RWPE1 (cell line): ENCODE data around the gene TPST2.

ENCODE experiments used
- CTCF ChIA-PET: fragments of 350-600 bp; sonication (Branson Sonifier 250); formaldehyde crosslinking; extraction: SDS; loops from one replicate; lab custom pipeline; 2021; lab: Yijun Ruan, JAX
- POLR2A ChIA-PET: fragments of 400-600 bp; formaldehyde crosslinking; extraction: SDS; loops from one replicate; lab custom pipeline; 2020; ENCODE audit warnings: antibody characterized with exemption; ENCODE audit not compliant: low non-redundant PET; lab: Yijun Ruan, JAX
- DNase-seq: peaks from one replicate; pipeline ENCODE4 v3.0.0; 2012; ENCODE audit warnings: low spot score
- H3K27ac ChIP-seq: fragments of 450-650 bp; 2 replicates; pipeline ENCODE4 v1.5.1; 2017
- TF ChIP-seq, protein P1 (sequence below): fragments of 450-650 bp; conservative IDR thresholded peaks from 2 replicates; pipeline ENCODE4 v1.5.1; 2017; ENCODE audit warnings: low read depth, mild to moderate bottlenecking

TPST2 gene

DNA sequence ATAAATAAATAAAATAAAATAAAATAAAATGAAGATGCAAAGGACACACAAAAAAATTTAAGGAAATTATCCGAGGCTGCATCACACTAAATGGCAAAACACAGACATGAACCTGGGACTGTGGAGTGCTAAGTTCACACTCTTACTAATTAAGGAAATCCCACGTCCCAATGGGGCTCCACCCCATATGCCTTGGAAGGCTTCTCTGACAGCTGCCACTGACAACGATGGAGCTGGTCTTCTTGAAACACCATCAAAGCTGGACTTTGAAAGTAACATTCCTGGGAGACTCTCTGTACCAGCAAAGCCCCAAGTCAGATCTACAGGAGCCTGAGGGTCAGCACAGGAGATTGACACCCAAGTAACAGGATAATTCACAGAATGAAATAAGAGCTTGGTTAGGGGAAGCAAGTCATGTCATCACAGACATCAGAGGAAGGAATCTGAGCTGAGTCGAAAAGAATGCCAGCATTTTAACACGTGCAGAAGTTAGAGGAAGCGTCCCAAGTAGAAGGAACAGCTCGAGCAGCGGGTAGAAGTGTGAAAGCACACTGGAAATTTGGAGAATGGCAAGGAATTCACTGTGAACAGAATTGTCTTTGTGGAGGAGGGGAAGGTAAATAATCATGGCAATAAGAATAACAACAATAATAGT lies 13.8 kb downstream of the TPST2 start:
- CTCF ChIA-PET, result interaction anchor here (0.7 kb wide), 1 partner anchor 90 kb away, joined by 5 read pairs; no protein-coding TSS in a partner anchor
- POLR2A ChIA-PET, result no interaction called here
- no peak overlapping the region for H3K27ac ChIP-seq
- TF ChIP-seq, protein P1, sequence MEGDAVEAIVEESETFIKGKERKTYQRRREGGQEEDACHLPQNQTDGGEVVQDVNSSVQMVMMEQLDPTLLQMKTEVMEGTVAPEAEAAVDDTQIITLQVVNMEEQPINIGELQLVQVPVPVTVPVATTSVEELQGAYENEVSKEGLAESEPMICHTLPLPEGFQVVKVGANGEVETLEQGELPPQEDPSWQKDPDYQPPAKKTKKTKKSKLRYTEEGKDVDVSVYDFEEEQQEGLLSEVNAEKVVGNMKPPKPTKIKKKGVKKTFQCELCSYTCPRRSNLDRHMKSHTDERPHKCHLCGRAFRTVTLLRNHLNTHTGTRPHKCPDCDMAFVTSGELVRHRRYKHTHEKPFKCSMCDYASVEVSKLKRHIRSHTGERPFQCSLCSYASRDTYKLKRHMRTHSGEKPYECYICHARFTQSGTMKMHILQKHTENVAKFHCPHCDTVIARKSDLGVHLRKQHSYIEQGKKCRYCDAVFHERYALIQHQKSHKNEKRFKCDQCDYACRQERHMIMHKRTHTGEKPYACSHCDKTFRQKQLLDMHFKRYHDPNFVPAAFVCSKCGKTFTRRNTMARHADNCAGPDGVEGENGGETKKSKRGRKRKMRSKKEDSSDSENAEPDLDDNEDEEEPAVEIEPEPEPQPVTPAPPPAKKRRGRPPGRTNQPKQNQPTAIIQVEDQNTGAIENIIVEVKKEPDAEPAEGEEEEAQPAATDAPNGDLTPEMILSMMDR, result no peak
- DNase-seq, result no peak

DNA sequence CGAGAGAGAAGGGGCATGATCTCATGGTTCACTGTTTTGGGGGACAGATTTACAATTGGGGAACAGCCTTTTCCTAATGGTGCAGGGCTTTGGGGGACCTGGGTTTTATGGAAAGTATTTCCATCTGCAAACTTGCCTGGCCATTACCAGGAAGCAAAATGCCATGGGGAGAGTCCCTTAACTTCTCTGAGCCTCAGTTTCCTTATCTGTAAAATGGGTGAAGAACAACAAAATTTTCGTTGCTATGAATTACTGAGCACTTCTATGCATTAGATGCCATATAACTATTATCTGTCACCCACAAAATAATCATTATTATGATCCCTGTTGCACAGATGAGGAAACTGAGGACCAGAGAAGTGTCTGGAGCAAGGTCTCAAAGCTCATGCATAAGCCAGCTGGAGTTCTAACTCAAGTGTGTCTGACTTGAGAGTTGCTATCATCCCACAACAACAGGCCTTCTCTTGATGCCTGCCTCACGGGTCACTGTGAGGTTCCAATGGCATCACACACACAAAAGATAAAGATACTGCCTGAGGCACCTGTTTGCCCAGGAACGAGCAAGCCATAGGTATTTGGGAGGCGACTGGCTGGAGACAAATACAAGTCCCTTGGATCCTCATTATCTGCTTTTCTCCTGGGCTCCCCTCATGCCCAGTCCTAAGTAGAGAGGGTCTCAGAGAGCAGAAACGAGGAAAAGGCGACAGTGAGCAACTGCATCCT lies 15.8 kb downstream of the TPST2 start:
- CTCF ChIA-PET, result no interaction called here
- TF ChIP-seq, protein P1, result no peak
- H3K27ac ChIP-seq, result no peak overlapping the region
- DNase-seq, result no peak
- POLR2A ChIA-PET, result no interaction called here

DNA sequence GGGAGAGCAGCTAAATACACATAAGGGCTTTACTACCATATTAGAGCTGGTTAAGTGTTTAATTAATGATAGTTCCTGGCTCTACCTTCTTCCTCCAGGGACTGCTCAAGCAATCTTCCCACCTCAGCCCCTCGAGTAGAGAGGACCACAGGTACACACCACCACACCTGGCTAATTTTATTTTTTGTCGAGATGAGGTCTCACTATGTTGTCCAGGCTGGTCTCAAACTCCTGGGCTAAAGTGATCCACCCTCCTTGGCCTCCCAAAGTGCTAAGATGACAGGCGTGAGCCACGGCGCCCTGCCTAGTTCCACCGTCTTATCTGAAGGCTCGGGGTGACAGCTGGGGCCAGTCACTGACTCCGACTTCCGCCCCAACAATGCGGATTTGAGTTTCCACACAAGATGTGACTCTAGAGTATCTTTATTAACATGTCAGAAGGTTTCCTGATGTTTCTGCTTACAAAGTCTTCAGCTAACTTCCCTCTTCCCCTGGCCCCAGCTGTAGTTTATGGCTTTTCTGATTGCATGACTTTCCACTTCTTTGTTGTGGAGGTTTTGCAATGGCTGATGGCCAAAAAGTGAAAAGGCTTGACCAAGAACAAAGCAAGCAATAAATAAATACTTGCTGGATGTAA lies 16.8 kb downstream of the TPST2 start:
- ChIA-PET POLR2A (no interaction called here), CTCF (no interaction called here)
- TF ChIP-seq, protein P1, result no peak
- DNase-seq, result no peak
- H3K27ac ChIP-seq, result no peak overlapping the region

DNA sequence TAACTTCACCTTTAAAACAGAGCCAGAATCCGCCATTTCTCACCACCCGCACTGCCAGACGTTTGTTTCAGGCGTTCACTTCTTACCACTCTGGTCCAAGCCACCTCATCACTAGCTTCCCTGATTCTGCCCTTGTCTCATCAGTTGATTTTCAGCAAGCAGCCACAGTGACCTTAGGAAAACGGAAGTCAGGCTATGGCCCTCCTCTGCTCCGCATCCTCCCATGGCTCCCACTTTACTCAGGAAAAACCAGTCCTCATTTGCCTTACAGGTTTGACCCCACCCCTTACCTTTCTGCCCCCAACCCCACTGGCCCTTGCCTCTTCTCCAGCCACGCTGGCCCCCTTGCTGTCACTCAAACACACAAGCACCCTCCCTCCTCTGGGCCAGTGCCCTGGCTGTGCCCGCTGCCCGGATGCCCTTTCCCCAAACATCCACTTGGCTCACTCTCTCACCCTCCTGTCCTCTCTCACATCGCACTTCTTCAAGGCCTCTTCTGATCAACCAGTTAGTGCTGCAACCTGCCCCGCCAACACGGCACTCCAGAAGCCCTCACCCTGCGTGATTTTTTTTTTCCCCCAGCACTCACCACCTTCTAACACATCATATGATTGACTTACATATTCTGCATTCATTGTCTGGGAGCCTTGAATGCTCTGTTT lies 18.9 kb downstream of the TPST2 start:
- no peak for DNase-seq
- CTCF ChIA-PET, result no interaction called here
- H3K27ac ChIP-seq, result peak overlapping the region; percentile 39
- POLR2A ChIA-PET, result no interaction called here
- TF ChIP-seq, protein P1, result no peak

DNA sequence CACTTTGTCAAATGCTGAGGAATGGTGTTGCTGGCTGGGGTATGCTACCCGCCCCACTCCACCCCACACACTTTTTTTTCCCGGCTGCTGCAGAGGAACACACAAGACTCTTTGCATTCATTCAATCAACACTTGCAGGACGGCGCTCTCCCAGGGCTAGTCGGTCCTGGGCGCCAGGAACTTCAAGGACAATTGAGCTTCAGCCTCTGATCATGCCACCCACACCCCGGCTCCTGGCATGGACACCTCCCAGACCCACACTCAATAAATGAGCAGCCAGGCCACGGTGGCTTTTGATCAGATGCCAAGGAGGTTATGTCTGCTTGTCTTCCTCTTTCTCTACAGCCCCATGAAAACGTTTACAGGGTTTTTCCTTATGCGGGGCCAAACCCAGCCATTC lies 19.8 kb downstream of the TPST2 start:
- ChIA-PET POLR2A (no interaction called here), CTCF (interaction anchor here (0.7 kb wide), 1 partner anchor 1107 kb away, joined by 3 read pairs; no protein-coding TSS in a partner anchor)
- H3K27ac ChIP-seq, result peak overlapping the region; percentile 39
- DNase-seq, result no peak
- TF ChIP-seq, protein P1, result no peak

DNA sequence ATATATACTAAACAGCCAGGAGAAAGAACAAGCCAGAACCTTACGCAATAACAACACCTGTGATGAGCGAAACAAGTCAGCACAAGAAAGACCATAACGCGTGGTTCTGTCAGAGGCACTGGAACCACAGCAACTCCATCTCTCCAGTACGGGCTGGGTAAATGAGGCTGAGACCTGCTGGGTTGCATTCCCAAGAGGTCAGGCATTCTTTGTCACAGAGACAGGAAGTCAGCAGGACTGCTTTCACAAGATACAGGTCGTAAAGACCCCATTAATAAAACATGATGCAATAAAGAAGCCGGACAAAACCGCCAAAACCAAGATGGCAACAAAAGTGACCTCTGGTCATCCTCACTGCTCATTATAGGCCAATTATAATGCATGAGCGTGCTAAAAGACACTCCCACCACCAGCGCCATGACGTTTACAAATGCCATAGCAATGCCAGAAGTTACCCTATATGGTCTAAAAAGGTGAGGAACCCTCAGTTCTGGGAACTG lies 21.7 kb downstream of the TPST2 start:
- CTCF ChIA-PET, result no interaction called here
- POLR2A ChIA-PET, result no interaction called here
- TF ChIP-seq, protein P1, result no peak
- peak overlapping the region; percentile 77 for H3K27ac ChIP-seq
- peak; percentile 51 for DNase-seq
